Heart left ventricle (tissue), 16 donors: ENCODE results near the gene ARG2. TPM values are rescaled to one million over a fixed set of nuclear protein-coding genes. Genes with fewer than 3 reads are reported as not detected.

Source experiments
- ATAC-seq, 4 donors: fragments of 200-7000 bp; cut with Tn5 transposase; one replicate each; pipeline ENCODE4 v1.9.1; 2020 to 2022; ENCODE audit warnings: moderate library complexity in 4 of 4, mild to moderate bottlenecking in 3 of 4, moderate number of reproducible peaks in 1 of 4
- DNase-seq, 5 donors: peaks; one replicate each; pipeline ENCODE4 v3.0.0-alpha.2; 2020
- H3K27ac ChIP-seq, 12 donors: fragments of 200-600 bp; sonication (generic) in 4 of 12; one replicate each; pipeline versions ENCODE4 v1.5.0 to v1.8.0; 2016 to 2022; ENCODE audit warnings: mild to moderate bottlenecking in 2 of 12
- H3K27me3 ChIP-seq, 9 donors: fragments of 200-600 bp; sonication (generic) in 2 of 9; one replicate each; pipeline versions ENCODE4 v1.5.1 to v1.8.0; 2016 to 2022; ENCODE audit warnings: mild to moderate bottlenecking in 3 of 9
- H3K36me3 ChIP-seq, 9 donors: fragments of 200-600 bp; sonication (generic) in 2 of 9; one replicate each; pipeline versions ENCODE4 v1.5.0 to v1.8.0; 2018 to 2022; ENCODE audit warnings: mild to moderate bottlenecking in 2 of 9
- H3K4me1 ChIP-seq, 12 donors: fragments of 200-600 bp; sonication (generic) in 4 of 12; one replicate each; pipeline versions ENCODE4 v1.5.0 to v1.8.0; 2016 to 2022; ENCODE audit warnings: mild to moderate bottlenecking in 3 of 12
- H3K4me3 ChIP-seq, 12 donors: fragments of 200-600 bp; sonication (generic) in 4 of 12; one replicate each; pipeline versions ENCODE4 v1.5.0 to v1.8.0; 2017 to 2022; ENCODE audit warnings: mild to moderate bottlenecking in 9 of 12, moderate library complexity in 4 of 12
- H3K9me3 ChIP-seq, 12 donors: fragments of 200-600 bp; sonication (generic) in 4 of 12; one replicate each; pipeline versions ENCODE4 v1.5.0 to v1.8.0; 2016 to 2022; ENCODE audit warnings: mild to moderate bottlenecking in 1 of 12
- CTCF ChIP-seq, 12 donors: fragments of 200-600 bp; sonication (generic) in 4 of 12; IDR thresholded peaks; one replicate each; pipeline versions ENCODE4 v1.5.0 to v1.8.0; 2018 to 2022; ENCODE audit warnings: antibody characterized with exemption in 12 of 12, mild to moderate bottlenecking in 5 of 12
- POLR2A ChIP-seq, 2 donors: fragments of 450-650 bp; IDR thresholded peaks; one replicate each; pipeline ENCODE4 v1.6.1; 2017; ENCODE audit warnings: antibody characterized with exemption in 2 of 2, mild to moderate bottlenecking in 2 of 2, moderate library complexity in 2 of 2
- WGBS, 4 donors: extraction: QIAGEN DNeasy Blood & Tissue Kit in 2 of 4; methylation state at CpG; one replicate each; pipeline versions ENCODE4 v1.1.5 to v1.1.7; 2013 to 2018; 5-methylcytosine and 5-hydroxymethylcytosine counted together
- intact Hi-C, 10 donors: fragments of 100-400 bp; cut with DNase I; formaldehyde crosslinking; loops; one replicate each; pipeline versions ENCODE4 v1.11.1 to v1.14.2; 2022
- polyA plus RNA-seq, 2 donors: library from polyadenylated mRNA; stranded (reverse); fragments of 200-250 nt; gene quantifications; one replicate each; pipeline ENCODE4 v1.2.3, GENCODE V29; 2013
- total RNA-seq, 9 donors: library from RNA; depleted of rRNA in 2 of 9; stranded (reverse); fragments of >200 nt in 2 of 9; fragmentation: NEBNext Ultra II Directional in 3 of 9; extraction: Animal tissue kit (Norgen Biotek cat#: 25700) in 3 of 9; gene quantifications; one replicate each; pipeline versions ENCODE4 v1.1.0 to v1.2.4, GENCODE V29; 2016 to 2023
- donor health status: ischemic (EF 13 %, LVEDD 7.1; RV severe dilation, severe dysfunction).
- donor health status: healthy with polysubstance abuse.
- donor health status: DM: no; HTN: yes; CAD: no.
- donor health status: DM: no; HTN: no; CAD: no.
- donor health status: ischemic (EF 25% LVEDD 6.9; RV normal size, moderate dysfunction).
- donor health status: ischemic (EF 25% LVEDD 5.7; RV mildly dilated, moderate dysfunction).
- donor health status: healthy.
- donor health status: DM: yes; HTN: yes; CAD: no.
- donor health status: ischemic (EF 35%, LVEDD 5.7; RV mildly dilated, moderate dysfunction).
- donor health status: nonischemic (EF 11% LVEDD 7.7; RV severe dilation, severe dysfunction).
- donor health status: DM: yes; HTN: yes; CAD: no.
- donor health status: PGD.
- donor health status: ischemic (EF 29% LVEDD 5.4; RV normal size, mild dysfunction).
- donor health status: nonischemic (EF 23%, LVEDD 6.1; RV moderate dilation, normal function).

ARG2 gene
- total and polyA plus RNA-seq, 11 donors: 0.34 to 53.7 (median 1.5) TPM

GRCh38 chr14:67574806-67575205 is 44.9 kb upstream of the ARG2 start:
- Histone ChIP-seq H3K4me3 (no peak overlapping the region), H3K27me3 (no peaks in the 10 kb centered on the region), H3K9me3 (no peaks in the 10 kb centered on the region), H3K4me1 (no peaks in the 10 kb centered on the region), H3K36me3 (peaks cover 0 to 3% (median 0%) of the 10 kb centered on the region in 9 donors), H3K27ac (no peak overlapping the region)
- no peak for ATAC-seq
- intact Hi-C loops: loop anchor here in 4 of 10 donors (5.0 to 10.0 kb wide), 3 partner anchors 48 to 148 kb away; no protein-coding TSS in a partner anchor
- TF ChIP-seq CTCF (IDR thresholded peaks at IDR 0.05) (no peak), POLR2A (IDR thresholded peaks at IDR 0.05) (no peak)
- 83 to 91% (median 85%) methylated on average over 7 of the region's 7 CpGs for WGBS, 4 donors
- DNase-seq: no peak

GRCh38 chr14:67575684-67576083 is 44.0 kb upstream of the ARG2 start:
- no peaks in the 10 kb centered on the region for H3K9me3 ChIP-seq
- H3K27ac ChIP-seq: no peak overlapping the region
- DNase-seq (no peak), ATAC-seq (no peak)
- H3K4me3 ChIP-seq: no peak overlapping the region
- 75 to 88% (median 77%) methylated on average over 7 to 9 of the region's 9 CpGs for WGBS, 4 donors
- no peaks in the 10 kb centered on the region for H3K27me3 ChIP-seq
- TF ChIP-seq CTCF (IDR thresholded peaks at IDR 0.05): no peak
- TF ChIP-seq POLR2A (IDR thresholded peaks at IDR 0.05): no peak
- intact Hi-C loops: loop anchor here in 1 of 10 donors (10.0 kb wide), 1 partner anchor 51 kb away; no protein-coding TSS in a partner anchor
- no peaks in the 10 kb centered on the region for H3K4me1 ChIP-seq
- H3K36me3 ChIP-seq: peaks cover 0 to 3% (median 0%) of the 10 kb centered on the region in 9 donors

DNA sequence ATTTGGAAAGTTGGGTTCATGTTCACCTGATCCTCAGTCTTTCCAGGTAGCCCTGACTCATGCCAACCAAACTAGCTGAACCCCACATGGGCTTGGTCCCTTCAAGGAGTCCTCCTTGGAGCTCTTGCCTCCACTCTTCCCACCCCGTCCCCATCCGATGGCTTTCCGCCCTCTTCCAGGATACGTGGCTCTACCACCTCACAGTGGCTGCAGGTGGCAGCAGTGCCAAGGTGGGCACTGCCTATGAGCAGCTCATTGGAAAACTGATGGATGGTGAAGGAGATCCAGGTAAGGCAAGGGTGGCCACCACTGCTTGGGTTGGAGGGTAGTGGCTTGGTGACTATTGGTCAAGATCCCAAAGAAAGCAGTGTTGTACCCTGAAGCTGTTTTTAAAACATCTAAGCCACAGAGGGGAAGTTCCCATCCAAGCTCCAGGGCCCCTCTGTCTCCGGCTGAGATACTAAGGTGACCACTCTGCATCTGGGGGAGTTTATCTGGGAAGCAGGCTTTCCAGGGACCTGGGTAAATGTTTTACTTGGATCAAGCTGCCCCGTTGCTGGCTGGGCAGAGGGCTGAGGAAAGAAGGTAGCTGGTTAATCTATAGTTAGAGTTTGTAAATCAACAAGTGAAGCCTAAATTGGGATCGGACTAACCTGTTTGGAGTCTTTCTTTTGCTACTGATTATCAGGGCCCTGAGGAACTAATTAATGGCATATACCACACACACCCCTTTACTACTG is 43.3 kb upstream of the ARG2 start:
- Histone ChIP-seq H3K27ac (no peak overlapping the region), H3K27me3 (no peaks in the 10 kb centered on the region), H3K4me1 (no peaks in the 10 kb centered on the region), H3K9me3 (no peaks in the 10 kb centered on the region), H3K4me3 (no peak overlapping the region), H3K36me3 (peaks cover 0 to 3% (median 0%) of the 10 kb centered on the region in 9 donors)
- TF ChIP-seq POLR2A (IDR thresholded peaks at IDR 0.05): no peak
- no peak for TF ChIP-seq CTCF (IDR thresholded peaks at IDR 0.05)
- DNase-seq (no peak), ATAC-seq (no peak)
- WGBS, 4 donors: 85 to 93% (median 91%) methylated on average over 7 of the region's 7 CpGs
- intact Hi-C loops: loop anchor here in 1 of 10 donors (10.0 kb wide), 1 partner anchor 52 kb away; no protein-coding TSS in a partner anchor

GRCh38 chr14:67577181-67577808 is 42.4 kb upstream of the ARG2 start:
- DNase-seq: no peak
- H3K9me3 ChIP-seq: no peaks in the 10 kb centered on the region
- 75 to 83% (median 80%) methylated on average over 13 of the region's 13 CpGs for WGBS, 4 donors
- peaks cover 0 to 3% (median 0%) of the 10 kb centered on the region in 9 donors for H3K36me3 ChIP-seq
- H3K4me3 ChIP-seq: no peak overlapping the region
- intact Hi-C loops: loop anchor here in 1 of 10 donors (10.0 kb wide), 1 partner anchor 52 kb away; no protein-coding TSS in a partner anchor
- no peak for ATAC-seq
- H3K27me3 ChIP-seq: no peaks in the 10 kb centered on the region
- no peak overlapping the region for H3K27ac ChIP-seq
- no peak for TF ChIP-seq POLR2A (IDR thresholded peaks at IDR 0.05)
- no peak for TF ChIP-seq CTCF (IDR thresholded peaks at IDR 0.05)
- no peaks in the 10 kb centered on the region for H3K4me1 ChIP-seq
